ENCODE data around the gene SEC24C.
"Not testable (repeated sequence)": the region's sequence is repeated elsewhere in the genome, so short reads cannot be mapped to it uniquely, and the experiment has no call there.

Gene SEC24C

GRCh38 chr10:73713912-73714311 lies 30.3 kb upstream of the SEC24C start:
- not testable (repeated sequence) for H3K27ac ChIP-seq (ENCODE audit: low read length); H3K9me3 ChIP-seq (ENCODE audit: control insufficient read depth in 2 of 2, low read length in 2 of 2); H3K4me3 ChIP-seq (ENCODE audit: low read length in 2 of 2); H3K27me3 ChIP-seq (ENCODE audit: control insufficient read depth in 1 of 2, insufficient read depth in 2 of 2, low read length in 2 of 2); H3K4me1 ChIP-seq (ENCODE audit: control insufficient read depth, insufficient read depth, low read length); H3K9ac ChIP-seq (ENCODE audit: low read length in 2 of 2)
- H3K36me3 ChIP-seq (ENCODE audit: control insufficient read depth in 2 of 2, insufficient read depth in 2 of 2, low read length in 2 of 2): peaks cover 18 to 21% of the 10 kb centered on the region in 2 donors

- H3K9me3 ChIP-seq (ENCODE audit: control insufficient read depth in 2 of 2, low read length in 2 of 2); H3K27me3 ChIP-seq (ENCODE audit: control insufficient read depth in 1 of 2, insufficient read depth in 2 of 2, low read length in 2 of 2); H3K27ac ChIP-seq (ENCODE audit: low read length); H3K9ac ChIP-seq (ENCODE audit: low read length in 2 of 2); H3K4me3 ChIP-seq (ENCODE audit: low read length in 2 of 2); H3K4me1 ChIP-seq (ENCODE audit: control insufficient read depth, insufficient read depth, low read length): not testable (repeated sequence)
- H3K36me3 ChIP-seq (ENCODE audit: control insufficient read depth in 2 of 2, insufficient read depth in 2 of 2, low read length in 2 of 2): peaks cover 20 to 24% of the 10 kb centered on the region in 2 donors
Observed at GRCh38 chr10:73714483-73714882, 29.7 kb upstream of the SEC24C start.

GRCh38 chr10:73715179-73716156 lies 28.7 kb upstream of the SEC24C start:
- H3K4me1 ChIP-seq (ENCODE audit: control insufficient read depth, insufficient read depth, low read length); H3K9ac ChIP-seq (ENCODE audit: low read length in 2 of 2); H3K9me3 ChIP-seq (ENCODE audit: control insufficient read depth in 2 of 2, low read length in 2 of 2); H3K27me3 ChIP-seq (ENCODE audit: control insufficient read depth in 1 of 2, insufficient read depth in 2 of 2, low read length in 2 of 2); H3K27ac ChIP-seq (ENCODE audit: low read length); H3K4me3 ChIP-seq (ENCODE audit: low read length in 2 of 2): not testable (repeated sequence)
- H3K36me3 ChIP-seq (ENCODE audit: control insufficient read depth in 2 of 2, insufficient read depth in 2 of 2, low read length in 2 of 2): peaks cover 19 to 27% of the 10 kb centered on the region in 2 donors

- H3K27ac ChIP-seq (ENCODE audit: low read length): no peak overlapping the region
- H3K27me3 ChIP-seq (ENCODE audit: control insufficient read depth in 1 of 2, insufficient read depth in 2 of 2, low read length in 2 of 2): no peaks in the 10 kb centered on the region
- no peak overlapping the region for H3K4me3 ChIP-seq (ENCODE audit: low read length in 2 of 2)
Observed at GRCh38 chr10:73716251-73716650, 27.9 kb upstream of the SEC24C start.

GRCh38 chr10:73717556-73717955 lies 26.6 kb upstream of the SEC24C start:
- Histone ChIP-seq H3K4me3 (ENCODE audit: low read length in 2 of 2) (no peak overlapping the region), H3K27me3 (ENCODE audit: control insufficient read depth in 1 of 2, insufficient read depth in 2 of 2, low read length in 2 of 2) (no peaks in the 10 kb centered on the region), H3K9me3 (ENCODE audit: control insufficient read depth in 2 of 2, low read length in 2 of 2) (no peaks in the 10 kb centered on the region), H3K4me1 (ENCODE audit: control insufficient read depth, insufficient read depth, low read length) (no peaks in the 10 kb centered on the region), H3K9ac (ENCODE audit: low read length in 2 of 2) (no peak overlapping the region), H3K27ac (ENCODE audit: low read length) (no peak overlapping the region), H3K36me3 (ENCODE audit: control insufficient read depth in 2 of 2, insufficient read depth in 2 of 2, low read length in 2 of 2) (peaks cover 24 to 33% of the 10 kb centered on the region in 2 donors)

More at GRCh38 chr10:73716251-73716650, 27.9 kb upstream of the SEC24C start:
- H3K9me3 ChIP-seq (ENCODE audit: control insufficient read depth in 2 of 2, low read length in 2 of 2): no peaks in the 10 kb centered on the region
- H3K36me3 ChIP-seq (ENCODE audit: control insufficient read depth in 2 of 2, insufficient read depth in 2 of 2, low read length in 2 of 2): peaks cover 19 to 27% of the 10 kb centered on the region in 2 donors
- no peaks in the 10 kb centered on the region for H3K4me1 ChIP-seq (ENCODE audit: control insufficient read depth, insufficient read depth, low read length)
- H3K9ac ChIP-seq (ENCODE audit: low read length in 2 of 2): no peak overlapping the region

GRCh38 chr10:73720561-73720960 lies 23.6 kb upstream of the SEC24C start:
- H3K27ac ChIP-seq (ENCODE audit: low read length); H3K27me3 ChIP-seq (ENCODE audit: control insufficient read depth in 1 of 2, insufficient read depth in 2 of 2, low read length in 2 of 2); H3K4me3 ChIP-seq (ENCODE audit: low read length in 2 of 2); H3K4me1 ChIP-seq (ENCODE audit: control insufficient read depth, insufficient read depth, low read length); H3K9ac ChIP-seq (ENCODE audit: low read length in 2 of 2); H3K9me3 ChIP-seq (ENCODE audit: control insufficient read depth in 2 of 2, low read length in 2 of 2): not testable (repeated sequence)
- peaks cover 33 to 38% of the 10 kb centered on the region in 2 donors for H3K36me3 ChIP-seq (ENCODE audit: control insufficient read depth in 2 of 2, insufficient read depth in 2 of 2, low read length in 2 of 2)

- Histone ChIP-seq H3K4me3 (ENCODE audit: low read length in 2 of 2) (no peak overlapping the region), H3K27ac (ENCODE audit: low read length) (no peak overlapping the region), H3K36me3 (ENCODE audit: control insufficient read depth in 2 of 2, insufficient read depth in 2 of 2, low read length in 2 of 2) (peaks cover 28 to 33% of the 10 kb centered on the region in 2 donors)
Observed at GRCh38 chr10:73723516-73723915, 20.7 kb upstream of the SEC24C start.

GRCh38 chr10:73729781-73730152 lies 14.4 kb upstream of the SEC24C start:
- not testable (repeated sequence) for H3K9me3 ChIP-seq (ENCODE audit: control insufficient read depth in 2 of 2, low read length in 2 of 2); H3K27me3 ChIP-seq (ENCODE audit: control insufficient read depth in 1 of 2, insufficient read depth in 2 of 2, low read length in 2 of 2)
- Histone ChIP-seq H3K27ac (ENCODE audit: low read length) (peak overlapping the region; percentile 78), H3K9ac (ENCODE audit: low read length in 2 of 2) (peak overlapping the region; percentile 89 to 94), H3K4me3 (ENCODE audit: low read length in 2 of 2) (peak overlapping the region; percentile 95 to 97), H3K36me3 (ENCODE audit: control insufficient read depth in 2 of 2, insufficient read depth in 2 of 2, low read length in 2 of 2) (peaks cover 9 to 12% of the 10 kb centered on the region in 2 donors), H3K4me1 (ENCODE audit: control insufficient read depth, insufficient read depth, low read length) (peaks cover 21% of the 10 kb centered on the region)

More at GRCh38 chr10:73723516-73723915, 20.7 kb upstream of the SEC24C start:
- H3K4me1 ChIP-seq (ENCODE audit: control insufficient read depth, insufficient read depth, low read length): no peaks in the 10 kb centered on the region
- H3K27me3 ChIP-seq (ENCODE audit: control insufficient read depth in 1 of 2, insufficient read depth in 2 of 2, low read length in 2 of 2): no peaks in the 10 kb centered on the region
- H3K9me3 ChIP-seq (ENCODE audit: control insufficient read depth in 2 of 2, low read length in 2 of 2): no peaks in the 10 kb centered on the region
- no peak overlapping the region for H3K9ac ChIP-seq (ENCODE audit: low read length in 2 of 2)

- Histone ChIP-seq H3K4me3 (ENCODE audit: low read length in 2 of 2) (peak overlapping the region; percentile 95 to 97), H3K4me1 (ENCODE audit: control insufficient read depth, insufficient read depth, low read length) (peaks cover 21% of the 10 kb centered on the region), H3K27ac (ENCODE audit: low read length) (peak overlapping the region; percentile 78), H3K27me3 (ENCODE audit: control insufficient read depth in 1 of 2, insufficient read depth in 2 of 2, low read length in 2 of 2) (no peaks in the 10 kb centered on the region), H3K9ac (ENCODE audit: low read length in 2 of 2) (peak overlapping the region; percentile 89 to 94), H3K36me3 (ENCODE audit: control insufficient read depth in 2 of 2, insufficient read depth in 2 of 2, low read length in 2 of 2) (peaks cover 9 to 12% of the 10 kb centered on the region in 2 donors), H3K9me3 (ENCODE audit: control insufficient read depth in 2 of 2, low read length in 2 of 2) (no peaks in the 10 kb centered on the region)
Observed at GRCh38 chr10:73730153-73730906, 13.8 kb upstream of the SEC24C start.

GRCh38 chr10:73731588-73732375 lies 12.4 kb upstream of the SEC24C start:
- peak overlapping the region in 1 of 2 donors; percentile 22 for H3K4me3 ChIP-seq (ENCODE audit: low read length in 2 of 2)
- peak overlapping the region in 1 of 2 donors; percentile 94 for H3K9ac ChIP-seq (ENCODE audit: low read length in 2 of 2)

More at GRCh38 chr10:73731588-73732375, 12.4 kb upstream of the SEC24C start:
- no peak overlapping the region for H3K27ac ChIP-seq (ENCODE audit: low read length)
- peaks cover 21% of the 10 kb centered on the region for H3K4me1 ChIP-seq (ENCODE audit: control insufficient read depth, insufficient read depth, low read length)
- no peaks in the 10 kb centered on the region for H3K9me3 ChIP-seq (ENCODE audit: control insufficient read depth in 2 of 2, low read length in 2 of 2)
- H3K36me3 ChIP-seq (ENCODE audit: control insufficient read depth in 2 of 2, insufficient read depth in 2 of 2, low read length in 2 of 2): peaks cover 5% of the 10 kb centered on the region in 2 donors
- H3K27me3 ChIP-seq (ENCODE audit: control insufficient read depth in 1 of 2, insufficient read depth in 2 of 2, low read length in 2 of 2): no peaks in the 10 kb centered on the region

All from stomach smooth muscle (tissue), 2 donors.